CD8-positive, alpha-beta memory T cell (primary cell): ENCODE measurements around the gene STX3. TPM values are rescaled to one million over a fixed set of nuclear protein-coding genes. Genes with fewer than 3 reads are reported as not detected.
A peak's percentile ranks its signal among the peaks of the same experiment; 100 is the strongest.

Source experiments
- CTCF ChIA-PET: fragments of 350-600 bp; sonication (Branson Sonifier 250); formaldehyde crosslinking; loops from one replicate; lab custom pipeline; 2021; ENCODE audit warnings: antibody characterized with exemption; lab: Charles Lee
- POLR2A ChIA-PET: fragments of 350-600 bp; sonication (Branson Sonifier 250); formaldehyde crosslinking; loops from one replicate; lab custom pipeline; 2021; ENCODE audit warnings: antibody characterized with exemption; lab: Charles Lee
- DNase-seq, 5 donors: peaks; one replicate each; pipeline versions ENCODE4 v3.0.0 to v3.0.0-alpha.2; 2020 to 2022; ENCODE audit warnings: mixed read lengths in 1 of 5
- H3K27ac ChIP-seq: one replicate; pipeline ENCODE4 v1.7.0; 2013; ENCODE audit warnings: low read depth, mild to moderate bottlenecking, low read length, moderate library complexity
- H3K27me3 ChIP-seq: 2 replicates; pipeline ENCODE4 v1.7.0; 2013; ENCODE audit warnings: low read length, mild to moderate bottlenecking; ENCODE audit not compliant: insufficient read depth, poor library complexity, severe bottlenecking
- H3K36me3 ChIP-seq: 2 replicates; pipeline ENCODE4 v1.7.0; 2013; ENCODE audit warnings: mild to moderate bottlenecking, low read length, moderate library complexity; ENCODE audit not compliant: insufficient read depth
- H3K4me1 ChIP-seq: 2 replicates; pipeline ENCODE4 v1.7.0; 2013; ENCODE audit warnings: mild to moderate bottlenecking, low read length, moderate library complexity; ENCODE audit not compliant: insufficient read depth
- H3K4me3 ChIP-seq: 2 replicates; pipeline ENCODE4 v1.7.0; 2013; ENCODE audit warnings: mild to moderate bottlenecking, low read length
- H3K9me3 ChIP-seq: 2 replicates; pipeline ENCODE4 v1.7.0; 2013; ENCODE audit warnings: mild to moderate bottlenecking, low read length
- H3K27ac Mint-ChIP-seq, 8 donors: one replicate each; pipeline ENCODE4 v1.8.0; 2020 to 2021; ENCODE audit warnings: mixed read lengths in 8 of 8, mild to moderate bottlenecking in 6 of 8, inconsistent platforms in 3 of 8, moderate library complexity in 3 of 8
- H3K27me3 Mint-ChIP-seq, 2 donors: one replicate each; pipeline ENCODE4 v1.8.0; 2020 to 2021; ENCODE audit warnings: mixed read lengths in 2 of 2, mild to moderate bottlenecking in 1 of 2, moderate library complexity in 1 of 2
- H3K36me3 Mint-ChIP-seq, 3 donors: one replicate each; pipeline ENCODE4 v1.8.0; 2020 to 2021; ENCODE audit warnings: mixed read lengths in 3 of 3, inconsistent platforms in 1 of 3, mild to moderate bottlenecking in 1 of 3
- H3K4me1 Mint-ChIP-seq, 3 donors: one replicate each; pipeline ENCODE4 v1.8.0; 2020 to 2021; ENCODE audit warnings: mixed read lengths in 3 of 3, inconsistent platforms in 1 of 3, mild to moderate bottlenecking in 1 of 3
- H3K4me3 Mint-ChIP-seq, 7 donors: one replicate each; pipeline ENCODE4 v1.8.0; 2020 to 2021; ENCODE audit warnings: mixed read lengths in 7 of 7, mild to moderate bottlenecking in 6 of 7, moderate library complexity in 4 of 7, inconsistent platforms in 2 of 7
- H3K9me3 Mint-ChIP-seq, 5 donors: one replicate each; pipeline ENCODE4 v1.8.0; 2020 to 2022; ENCODE audit warnings: mixed read lengths in 5 of 5, mild to moderate bottlenecking in 3 of 5, moderate library complexity in 2 of 5, inconsistent platforms in 1 of 5
- polyA plus RNA-seq: library from polyadenylated mRNA; unstranded; fragments of 300-500 nt; fragmentation: Illumina TruSeq; gene quantifications from one replicate; pipeline ENCODE4 v1.2.3, GENCODE V29; 2021
- total RNA-seq, 2 experiments: library from RNA; stranded (reverse); gene quantifications; one replicate each; pipeline ENCODE4 v1.2.3, GENCODE V29; 2021

The STX3 gene
- total and polyA plus RNA-seq, 3 experiments from 2014 or later, result 5.5 to 6.8 (median 6.7) TPM

DNA sequence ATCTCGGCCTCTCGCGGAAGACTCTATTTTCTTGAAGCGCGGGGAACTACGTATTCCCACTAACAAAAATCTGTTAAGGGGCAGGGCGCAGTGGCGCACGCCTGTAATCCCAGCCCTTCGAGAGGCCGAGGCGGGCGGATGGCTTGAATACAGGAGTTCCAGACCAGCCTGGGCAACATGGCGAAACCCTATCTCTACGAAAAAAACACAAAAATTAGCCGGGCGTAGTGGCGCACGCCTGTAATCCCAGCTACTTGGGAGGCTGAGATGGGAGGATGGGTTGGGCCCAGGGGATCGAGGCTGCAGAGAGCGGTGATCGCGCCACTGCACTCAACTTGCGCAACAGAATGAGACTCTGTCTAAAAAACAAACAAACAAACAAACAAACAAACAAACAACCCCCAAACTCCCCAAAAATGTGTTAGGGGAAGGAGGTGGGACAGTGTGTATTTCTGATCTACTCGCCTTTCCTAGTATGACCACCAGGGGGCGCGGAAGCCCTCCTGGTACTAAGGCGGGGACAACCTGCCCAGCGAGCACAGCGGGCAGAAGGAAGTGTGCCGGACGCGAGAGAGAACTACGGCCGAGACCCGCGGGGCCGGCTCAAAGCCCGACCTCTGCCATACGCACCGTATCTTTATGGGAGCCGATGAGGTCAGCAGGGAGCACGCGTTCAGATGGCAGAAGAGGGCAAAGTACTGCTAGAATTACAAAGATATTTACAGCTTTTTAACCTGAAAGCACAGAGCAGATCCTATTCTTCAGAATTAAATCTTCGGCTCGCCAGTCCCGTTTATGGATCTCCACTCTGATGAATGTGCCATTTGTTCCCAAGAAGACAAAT lies 1.3 kb upstream of the STX3 start:
- DNase-seq, result peak; percentile 74 to 87 (median 76)
- no peaks in the 10 kb centered on the region for H3K9me3 Mint-ChIP-seq
- H3K36me3 ChIP-seq, result no peaks in the 10 kb centered on the region
- H3K27ac Mint-ChIP-seq, result peak overlapping the region in 7 of 8 donors; percentile 37 to 84 (median 72)
- peak overlapping the region; percentile 7 for H3K27ac ChIP-seq
- H3K4me3 Mint-ChIP-seq, result peak overlapping the region; percentile 89 to 95 (median 92)
- peak overlapping the region; percentile 76 for H3K4me3 ChIP-seq
- peaks cover 21 to 35% (median 31%) of the 10 kb centered on the region in 3 donors for H3K4me1 Mint-ChIP-seq
- no peaks in the 10 kb centered on the region for H3K27me3 ChIP-seq
- POLR2A ChIA-PET, result no interaction called here
- peaks cover 18% of the 10 kb centered on the region for H3K4me1 ChIP-seq
- CTCF ChIA-PET, result interaction anchor here (0.7 to 5.2 kb wide), 14 partner anchors 9 to 498 kb away, joined by 3 to 113 read pairs (median 4); partner anchors contain the start of gene MRPL16
- peaks cover 12 to 14% of the 10 kb centered on the region in 2 donors for H3K27me3 Mint-ChIP-seq
- no peaks in the 10 kb centered on the region for H3K9me3 ChIP-seq
- H3K36me3 Mint-ChIP-seq, result peaks cover 0 to 8% (median 0%) of the 10 kb centered on the region in 3 donors

- H3K9me3 ChIP-seq, result no peaks in the 10 kb centered on the region
- H3K4me3 ChIP-seq, result peak overlapping the region; percentile 76
- no peaks in the 10 kb centered on the region for H3K36me3 ChIP-seq
- Mint-ChIP-seq H3K4me3 (peak overlapping the region; percentile 89 to 95 (median 92)), H3K27ac (peak overlapping the region in 6 of 8 donors; percentile 15 to 85 (median 84)), H3K4me1 (peaks cover 21 to 35% (median 31%) of the 10 kb centered on the region in 3 donors), H3K36me3 (peaks cover 0 to 8% (median 0%) of the 10 kb centered on the region in 3 donors), H3K9me3 (no peaks in the 10 kb centered on the region), H3K27me3 (peaks cover 6 to 8% of the 10 kb centered on the region in 2 donors)
- peaks cover 18% of the 10 kb centered on the region for H3K4me1 ChIP-seq
- H3K27ac ChIP-seq, result peak overlapping the region; percentile 53
- H3K27me3 ChIP-seq, result no peaks in the 10 kb centered on the region
- ChIA-PET POLR2A (no interaction called here), CTCF (interaction anchor here (0.7 to 5.2 kb wide), 13 partner anchors 8 to 497 kb away, joined by 3 to 113 read pairs (median 3); partner anchors contain the start of gene MRPL16)
- DNase-seq, result no peak
These were observed 700 bp upstream of the STX3 start for GRCh38 chr11:59754494-59754858.

DNA sequence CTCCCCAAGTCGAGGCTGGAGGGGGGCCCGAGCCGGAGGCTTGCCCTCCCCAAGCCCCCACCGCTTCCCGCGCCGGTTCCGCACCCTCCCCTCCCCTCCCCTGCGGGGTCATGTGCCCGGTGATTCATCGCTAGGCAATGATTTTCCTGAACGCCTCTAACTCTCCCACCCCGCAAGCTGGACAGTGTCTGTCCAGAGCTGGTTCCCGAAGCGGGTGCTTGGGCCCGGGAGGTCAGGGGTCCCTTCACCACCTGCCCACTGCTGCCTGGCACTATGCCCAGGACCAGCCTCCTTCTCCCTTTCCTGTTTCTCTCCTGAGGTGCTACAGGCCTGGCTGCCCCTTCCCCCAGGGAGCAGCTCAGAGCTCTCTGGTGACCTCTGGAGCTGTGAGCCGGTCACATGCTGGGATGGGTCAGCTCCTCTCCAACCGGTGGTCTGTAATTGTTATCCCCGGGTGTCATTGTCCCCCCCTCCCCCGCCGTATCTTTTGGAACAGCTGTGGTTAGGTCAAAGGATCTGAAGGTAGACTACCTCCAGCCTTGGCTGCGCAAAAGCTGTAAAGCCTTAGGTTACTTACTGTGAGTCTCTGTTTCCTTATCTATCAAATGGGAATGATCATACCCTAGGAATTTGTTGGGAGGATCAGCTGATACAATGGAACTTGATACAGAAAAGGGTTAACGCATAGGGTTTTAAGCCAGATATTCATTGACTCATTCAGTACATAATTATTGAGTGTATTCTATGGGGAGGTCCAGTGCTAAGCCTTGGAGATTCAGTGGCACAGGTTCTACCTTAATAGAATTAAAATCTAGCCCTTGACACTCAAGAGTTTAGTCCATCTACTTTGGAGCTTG lies 753 bp downstream of the STX3 start:
- Histone ChIP-seq H3K27ac (peak overlapping the region; percentile 34), H3K27me3 (no peaks in the 10 kb centered on the region), H3K36me3 (no peaks in the 10 kb centered on the region), H3K9me3 (no peaks in the 10 kb centered on the region), H3K4me1 (peaks cover 18% of the 10 kb centered on the region), H3K4me3 (peak overlapping the region; percentile 65)
- Mint-ChIP-seq H3K36me3 (peaks cover 0 to 8% (median 0%) of the 10 kb centered on the region in 3 donors), H3K27me3 (peaks cover 0 to 1% of the 10 kb centered on the region in 2 donors), H3K9me3 (no peaks in the 10 kb centered on the region), H3K4me3 (peak overlapping the region; percentile 84 to 94 (median 88)), H3K27ac (peak overlapping the region in 6 of 8 donors; percentile 65 to 93 (median 78)), H3K4me1 (peaks cover 21 to 35% (median 31%) of the 10 kb centered on the region in 3 donors)
- ChIA-PET CTCF (interaction anchor here (0.8 to 5.2 kb wide), 4 partner anchors 10 to 86 kb away, joined by 3 to 113 read pairs (median 44); partner anchors contain the start of gene MRPL16), POLR2A (interaction anchor here (0.6 to 2.1 kb wide), 4 partner anchors 54 to 190 kb away, joined by 3 to 14 read pairs (median 5); partner anchors contain the start of genes MRPL16, OSBP and PATL1)
- DNase-seq, result peak in 3 of 5 donors; percentile 45 to 71 (median 49)

DNA sequence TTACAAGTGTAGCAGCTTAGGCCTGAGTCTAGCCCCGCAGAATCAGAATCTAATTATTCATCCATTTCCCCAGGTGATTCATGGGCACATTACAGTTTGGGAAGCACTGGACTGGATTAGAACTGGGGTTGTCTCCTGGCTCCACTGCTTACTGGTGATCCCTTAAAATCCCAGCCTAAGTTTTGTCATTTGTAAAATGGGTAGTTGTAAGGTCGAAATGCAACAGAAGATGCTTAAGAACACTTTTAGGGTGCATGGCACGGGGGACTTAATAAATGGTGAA lies 1.3 kb downstream of the STX3 start:
- H3K27me3 ChIP-seq, result no peaks in the 10 kb centered on the region
- DNase-seq, result no peak
- Mint-ChIP-seq H3K27ac (peak overlapping the region in 4 of 8 donors; percentile 65 to 89 (median 80)), H3K9me3 (no peaks in the 10 kb centered on the region), H3K4me1 (peaks cover 21 to 35% (median 31%) of the 10 kb centered on the region in 3 donors), H3K4me3 (peak overlapping the region; percentile 9 to 94 (median 88)), H3K36me3 (peaks cover 0 to 8% (median 0%) of the 10 kb centered on the region in 3 donors), H3K27me3 (peaks cover 0 to 3% of the 10 kb centered on the region in 2 donors)
- POLR2A ChIA-PET, result interaction anchor here (0.6 to 2.1 kb wide), 3 partner anchors 53 to 141 kb away, joined by 4 to 14 read pairs (median 6); partner anchors contain the start of genes MRPL16, OSBP and PATL1
- H3K9me3 ChIP-seq, result no peaks in the 10 kb centered on the region
- peaks cover 18% of the 10 kb centered on the region for H3K4me1 ChIP-seq
- CTCF ChIA-PET, result interaction anchor here (4.1 to 5.2 kb wide), 3 partner anchors 10 to 53 kb away, joined by 41 to 113 read pairs (median 48); partner anchors contain the start of gene MRPL16
- no peaks in the 10 kb centered on the region for H3K36me3 ChIP-seq
- H3K4me3 ChIP-seq, result no peak overlapping the region
- no peak overlapping the region for H3K27ac ChIP-seq

DNA sequence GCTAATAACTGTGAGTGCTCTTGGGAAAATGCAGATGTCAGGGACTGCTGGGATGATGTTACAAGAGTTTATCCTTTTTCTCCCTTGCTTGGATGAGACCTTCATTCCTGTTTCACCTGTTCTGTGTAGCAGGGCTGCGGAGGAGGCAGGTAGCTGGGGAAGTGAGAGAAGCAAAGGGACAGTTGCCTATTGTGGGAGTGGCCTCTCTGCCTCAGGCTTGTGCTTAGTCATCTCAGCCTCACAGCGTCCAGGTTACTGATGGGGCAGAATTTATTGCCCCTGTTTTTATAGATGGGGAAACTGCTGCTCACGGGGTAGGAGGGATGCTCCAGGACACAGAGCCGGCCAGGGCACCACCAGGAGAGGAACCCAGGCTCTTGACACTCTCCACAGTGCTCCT lies 1.7 kb downstream of the STX3 start:
- H3K4me1 Mint-ChIP-seq, result peaks cover 21 to 35% (median 31%) of the 10 kb centered on the region in 3 donors
- H3K9me3 Mint-ChIP-seq, result no peaks in the 10 kb centered on the region
- no peak overlapping the region for H3K27ac ChIP-seq
- peaks cover 18% of the 10 kb centered on the region for H3K4me1 ChIP-seq
- no peak for DNase-seq
- POLR2A ChIA-PET, result interaction anchor here (2.1 kb wide), 2 partner anchors 53 to 88 kb away, joined by 6 to 14 read pairs; partner anchors contain the start of genes MRPL16 and PATL1
- peaks cover 0 to 8% (median 0%) of the 10 kb centered on the region in 3 donors for H3K36me3 Mint-ChIP-seq
- peak overlapping the region; percentile 9 to 94 (median 86) for H3K4me3 Mint-ChIP-seq
- CTCF ChIA-PET, result interaction anchor here (4.1 to 5.2 kb wide), 2 partner anchors 10 to 46 kb away, joined by 41 to 113 read pairs; no protein-coding TSS in a partner anchor
- peak overlapping the region in 4 of 8 donors; percentile 21 to 89 (median 58) for H3K27ac Mint-ChIP-seq
- no peaks in the 10 kb centered on the region for H3K9me3 ChIP-seq
- no peaks in the 10 kb centered on the region for H3K27me3 ChIP-seq
- no peak overlapping the region for H3K4me3 ChIP-seq
- H3K36me3 ChIP-seq, result no peaks in the 10 kb centered on the region
- peaks cover 0 to 3% of the 10 kb centered on the region in 2 donors for H3K27me3 Mint-ChIP-seq

DNA sequence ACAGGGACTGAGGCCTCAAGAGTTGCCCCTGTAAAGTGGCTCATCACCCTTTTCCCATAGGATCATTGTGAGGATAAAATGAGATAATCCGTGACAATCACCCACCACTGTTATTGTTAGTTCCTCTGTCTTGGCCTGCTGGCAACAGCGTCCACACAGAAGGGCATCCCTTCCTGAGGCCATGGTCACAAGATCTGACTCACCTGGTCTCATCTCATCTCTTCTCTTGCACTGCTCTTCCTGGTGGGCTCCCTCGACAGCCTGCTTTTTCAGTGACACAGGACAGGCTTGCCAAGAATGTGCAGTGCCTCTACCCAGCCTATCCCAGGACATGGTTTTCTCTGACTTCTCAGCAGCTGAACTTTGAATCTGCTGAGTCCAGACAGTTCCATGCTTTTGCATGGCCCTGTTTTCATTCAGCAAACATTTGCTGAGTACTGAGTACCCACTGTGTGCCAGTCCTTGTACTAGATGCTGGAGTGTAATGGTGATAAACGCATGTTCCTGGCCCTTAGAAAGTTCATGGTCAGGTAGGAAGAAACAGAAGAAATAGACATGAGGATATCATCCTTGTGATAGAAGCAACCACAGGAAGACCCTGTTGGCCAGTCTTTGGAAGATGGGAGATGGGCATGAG lies 3.3 kb downstream of the STX3 start:
- H3K36me3 ChIP-seq, result no peaks in the 10 kb centered on the region
- H3K4me1 Mint-ChIP-seq, result peaks cover 21 to 35% (median 31%) of the 10 kb centered on the region in 3 donors
- peaks cover 0 to 3% of the 10 kb centered on the region in 2 donors for H3K27me3 Mint-ChIP-seq
- CTCF ChIA-PET, result no interaction called here
- no peak overlapping the region for H3K4me3 ChIP-seq
- POLR2A ChIA-PET, result no interaction called here
- peaks cover 18% of the 10 kb centered on the region for H3K4me1 ChIP-seq
- H3K27ac ChIP-seq, result no peak overlapping the region
- no peak for DNase-seq
- H3K9me3 ChIP-seq, result no peaks in the 10 kb centered on the region
- peak overlapping the region in 2 of 7 donors; percentile 11 to 94 for H3K4me3 Mint-ChIP-seq
- no peak overlapping the region for H3K27ac Mint-ChIP-seq
- H3K27me3 ChIP-seq, result no peaks in the 10 kb centered on the region
- no peaks in the 10 kb centered on the region for H3K9me3 Mint-ChIP-seq
- peaks cover 0 to 8% (median 2%) of the 10 kb centered on the region in 3 donors for H3K36me3 Mint-ChIP-seq

DNA sequence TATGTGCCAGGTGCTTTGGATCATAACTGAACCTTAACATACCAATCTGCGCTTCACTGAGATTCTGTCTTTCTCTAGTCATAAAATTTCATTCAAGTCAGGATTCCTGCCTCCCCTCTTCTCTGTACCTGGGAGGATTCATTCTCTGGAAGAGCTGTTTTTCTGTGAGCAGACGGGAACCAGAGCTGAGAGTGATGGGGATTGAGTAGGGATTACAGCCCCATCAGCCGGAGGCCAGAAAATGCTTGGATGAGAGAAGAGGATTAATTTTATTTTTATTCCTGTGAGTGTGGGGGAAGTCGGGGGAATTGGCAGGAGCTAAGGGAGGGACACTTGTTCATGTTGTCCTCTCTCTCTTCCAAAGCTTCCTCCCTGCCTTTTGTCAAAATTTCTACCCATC lies 4.7 kb downstream of the STX3 start:
- no peak for DNase-seq
- H3K36me3 Mint-ChIP-seq, result peaks cover 0 to 2% (median 0%) of the 10 kb centered on the region in 3 donors

More for the DNA sequence above, 4.7 kb downstream of the STX3 start:
- no peaks in the 10 kb centered on the region for H3K9me3 Mint-ChIP-seq
- ChIA-PET POLR2A (no interaction called here), CTCF (no interaction called here)
- H3K9me3 ChIP-seq, result no peaks in the 10 kb centered on the region
- no peak overlapping the region for H3K4me3 ChIP-seq
- H3K4me1 Mint-ChIP-seq, result peaks cover 15 to 28% (median 27%) of the 10 kb centered on the region in 3 donors
- peaks cover 0 to 3% of the 10 kb centered on the region in 2 donors for H3K27me3 Mint-ChIP-seq
- no peaks in the 10 kb centered on the region for H3K27me3 ChIP-seq
- H3K36me3 ChIP-seq, result no peaks in the 10 kb centered on the region
- H3K4me1 ChIP-seq, result peaks cover 15% of the 10 kb centered on the region
- peak overlapping the region in 1 of 7 donors; percentile 16 for H3K4me3 Mint-ChIP-seq
- no peak overlapping the region for H3K27ac Mint-ChIP-seq
- H3K27ac ChIP-seq, result no peak overlapping the region
